DND-41 (cell line): Measurements from ENCODE around the gene VCAM1.

Experiments used
- EZH2 ChIP-seq: IDR thresholded peaks from 3 replicates; pipeline ENCODE4 v1.6.1; 2012; ENCODE audit warnings: borderline replicate concordance, low read depth, mild to moderate bottlenecking, moderate library complexity, low read length, inconsistent platforms; ENCODE audit not compliant: severe bottlenecking
- TF ChIP-seq, protein P1 (sequence below): IDR thresholded peaks from 2 replicates; pipeline ENCODE4 v1.5.1; 2012; ENCODE audit warnings: borderline replicate concordance, low read length, moderate library complexity, mild to moderate bottlenecking; ENCODE audit not compliant: poor library complexity, severe bottlenecking; ENCODE audit errors: extremely low read depth

DNA sequence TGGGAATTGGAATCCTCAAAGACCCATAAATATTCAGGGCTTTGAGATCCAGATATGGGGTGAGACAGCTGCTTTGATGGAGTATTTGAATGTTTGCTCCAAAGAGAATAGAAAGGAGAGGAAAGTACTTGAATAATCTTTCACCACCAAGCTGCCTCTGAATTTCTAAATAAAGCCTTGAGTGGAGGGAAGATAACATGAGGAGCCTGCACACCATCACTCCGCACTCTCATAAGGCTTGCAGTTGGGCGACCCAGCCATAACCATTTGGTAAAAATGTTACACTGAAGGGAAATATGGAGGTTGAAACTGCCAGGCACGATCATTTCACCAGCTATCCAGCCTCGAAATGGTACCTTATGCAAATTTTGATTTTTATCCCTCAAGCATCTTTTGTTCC is 38.4 kb downstream of the VCAM1 start:
- TF ChIP-seq, protein P1, sequence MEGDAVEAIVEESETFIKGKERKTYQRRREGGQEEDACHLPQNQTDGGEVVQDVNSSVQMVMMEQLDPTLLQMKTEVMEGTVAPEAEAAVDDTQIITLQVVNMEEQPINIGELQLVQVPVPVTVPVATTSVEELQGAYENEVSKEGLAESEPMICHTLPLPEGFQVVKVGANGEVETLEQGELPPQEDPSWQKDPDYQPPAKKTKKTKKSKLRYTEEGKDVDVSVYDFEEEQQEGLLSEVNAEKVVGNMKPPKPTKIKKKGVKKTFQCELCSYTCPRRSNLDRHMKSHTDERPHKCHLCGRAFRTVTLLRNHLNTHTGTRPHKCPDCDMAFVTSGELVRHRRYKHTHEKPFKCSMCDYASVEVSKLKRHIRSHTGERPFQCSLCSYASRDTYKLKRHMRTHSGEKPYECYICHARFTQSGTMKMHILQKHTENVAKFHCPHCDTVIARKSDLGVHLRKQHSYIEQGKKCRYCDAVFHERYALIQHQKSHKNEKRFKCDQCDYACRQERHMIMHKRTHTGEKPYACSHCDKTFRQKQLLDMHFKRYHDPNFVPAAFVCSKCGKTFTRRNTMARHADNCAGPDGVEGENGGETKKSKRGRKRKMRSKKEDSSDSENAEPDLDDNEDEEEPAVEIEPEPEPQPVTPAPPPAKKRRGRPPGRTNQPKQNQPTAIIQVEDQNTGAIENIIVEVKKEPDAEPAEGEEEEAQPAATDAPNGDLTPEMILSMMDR = no peak
- TF ChIP-seq EZH2 = no peak
